Daoy (cell line): ENCODE measurements around the gene PTGR3. TPM values are rescaled to one million over a fixed set of nuclear protein-coding genes. Genes with fewer than 3 reads are reported as not detected.
A peak's percentile ranks its signal among the peaks of the same experiment; 100 is the strongest.

Experiments used
- DNase-seq: peaks from one replicate; pipeline ENCODE4 v3.0.0-alpha.2; 2015; ENCODE audit warnings: low read depth
- total RNA-seq: library from RNA; depleted of rRNA; stranded (reverse); fragments of >200 nt; shearing (Covaris generic); gene quantifications from 2 replicates; pipeline ENCODE4 v1.2.3, GENCODE V29; 2014; rRNA removed

Gene PTGR3, protein sequence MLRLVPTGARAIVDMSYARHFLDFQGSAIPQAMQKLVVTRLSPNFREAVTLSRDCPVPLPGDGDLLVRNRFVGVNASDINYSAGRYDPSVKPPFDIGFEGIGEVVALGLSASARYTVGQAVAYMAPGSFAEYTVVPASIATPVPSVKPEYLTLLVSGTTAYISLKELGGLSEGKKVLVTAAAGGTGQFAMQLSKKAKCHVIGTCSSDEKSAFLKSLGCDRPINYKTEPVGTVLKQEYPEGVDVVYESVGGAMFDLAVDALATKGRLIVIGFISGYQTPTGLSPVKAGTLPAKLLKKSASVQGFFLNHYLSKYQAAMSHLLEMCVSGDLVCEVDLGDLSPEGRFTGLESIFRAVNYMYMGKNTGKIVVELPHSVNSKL
- 3.6 and 7.6 TPM in 2 replicates for total RNA-seq

DNA sequence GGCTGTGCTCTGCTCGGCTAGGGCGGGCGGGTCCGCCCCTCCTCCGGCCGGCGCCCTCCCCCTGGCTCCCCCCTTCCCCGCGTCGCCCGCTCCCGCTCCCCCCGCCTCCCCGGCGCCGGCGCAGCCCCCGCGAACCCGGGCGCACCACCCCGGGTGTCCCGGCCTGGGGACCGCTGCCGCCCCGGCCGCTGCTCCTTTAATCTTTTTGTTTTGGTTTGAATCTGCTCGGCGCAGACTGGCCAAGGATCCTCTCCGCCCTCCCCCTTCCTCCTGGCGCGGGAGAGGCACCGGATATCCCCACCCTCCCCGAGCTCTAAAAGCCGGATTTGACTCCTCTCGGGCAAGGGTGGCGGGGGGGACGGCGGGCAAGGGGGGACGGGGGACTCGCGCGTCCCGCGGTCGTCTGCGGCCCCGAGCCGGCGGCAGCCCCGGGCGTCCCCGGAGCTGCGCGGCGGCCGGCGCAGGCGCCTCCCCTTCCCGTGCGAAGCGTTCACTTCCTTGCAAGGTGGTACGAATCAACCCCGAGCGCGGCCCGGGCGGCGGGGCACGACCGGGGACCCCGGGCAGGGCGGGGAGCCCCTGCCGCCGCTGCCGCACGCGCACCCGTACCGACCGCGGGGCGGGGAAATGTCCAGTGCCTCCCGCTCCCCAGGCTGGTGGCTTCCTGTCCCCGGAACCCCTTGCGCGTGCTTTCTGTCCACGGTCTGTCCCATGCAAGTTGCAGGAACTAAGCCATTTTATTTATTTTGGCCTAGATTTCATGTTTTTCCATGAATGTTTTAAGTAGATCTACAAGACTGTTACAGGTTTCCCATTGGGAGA lies at the start of gene PTGR3:
PTGR3 (minus strand) TSS at position 11 of the 822 bp plus-strand sequence. CDS start 81 bp downstream, outside the sequence.
- DNase-seq = peak; percentile 87

DNA sequence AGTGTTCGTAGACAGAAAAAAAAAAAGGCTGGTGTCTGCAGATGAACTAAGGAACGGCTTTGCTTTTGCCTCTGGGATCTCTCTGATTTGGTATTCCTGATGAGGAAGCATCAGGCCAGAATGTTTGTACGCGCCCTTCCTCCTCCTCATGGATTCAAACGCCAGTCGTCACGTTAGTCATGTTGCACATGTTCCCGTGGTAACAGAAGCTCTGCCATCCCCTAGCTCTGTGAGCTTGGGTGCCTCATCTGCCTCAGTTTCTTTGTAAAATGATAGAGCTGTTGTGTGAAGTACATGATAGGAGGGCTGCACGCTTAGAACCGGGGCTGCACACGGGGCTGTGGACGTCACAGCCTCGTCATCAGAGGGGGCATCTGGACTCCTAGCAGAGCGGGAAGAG lies 48.7 kb upstream of the PTGR3 start:
- no peak for DNase-seq

GRCh38 chr18:75256376-75256775 lies 47.4 kb upstream of the PTGR3 start:
- no peak for DNase-seq

DNA sequence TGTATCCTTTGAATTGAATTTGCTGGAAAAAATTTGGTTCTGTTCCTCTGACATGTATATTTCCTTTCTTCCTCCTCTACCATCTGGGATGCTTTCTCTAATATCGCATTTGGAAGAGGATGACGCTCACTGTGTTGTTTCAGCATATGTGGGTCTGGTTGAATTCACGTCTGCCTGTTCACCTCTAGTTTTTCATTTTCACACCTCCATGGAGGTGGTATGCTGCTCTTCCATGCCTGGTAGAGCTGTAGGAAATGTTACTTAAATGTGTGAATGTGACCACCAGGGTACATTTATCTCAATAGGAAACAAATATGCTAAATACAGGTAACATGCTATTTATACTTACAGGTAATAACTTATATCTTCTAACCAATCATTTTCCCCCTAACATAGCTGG lies 46.2 kb upstream of the PTGR3 start:
- DNase-seq = no peak

DNA sequence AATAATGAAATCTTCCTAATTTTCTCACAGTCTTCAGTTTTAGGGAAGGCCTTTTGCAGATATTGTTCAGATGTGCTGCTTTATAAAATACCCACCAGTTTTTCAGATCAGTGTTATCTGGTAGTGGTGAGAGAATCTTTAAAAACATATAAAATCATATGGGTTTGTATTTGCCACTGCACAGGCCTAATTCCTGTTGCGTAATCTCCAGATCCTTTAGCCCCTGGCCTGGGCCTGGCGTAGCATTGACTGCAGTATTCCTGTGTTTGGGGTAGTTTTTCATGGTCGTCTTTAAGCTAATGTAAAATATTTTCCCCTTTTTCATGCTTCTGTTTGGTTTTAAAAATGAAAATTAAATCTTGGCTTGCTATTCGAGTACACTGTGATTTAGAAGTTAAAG lies 44.8 kb upstream of the PTGR3 start:
- DNase-seq = no peak

DNA sequence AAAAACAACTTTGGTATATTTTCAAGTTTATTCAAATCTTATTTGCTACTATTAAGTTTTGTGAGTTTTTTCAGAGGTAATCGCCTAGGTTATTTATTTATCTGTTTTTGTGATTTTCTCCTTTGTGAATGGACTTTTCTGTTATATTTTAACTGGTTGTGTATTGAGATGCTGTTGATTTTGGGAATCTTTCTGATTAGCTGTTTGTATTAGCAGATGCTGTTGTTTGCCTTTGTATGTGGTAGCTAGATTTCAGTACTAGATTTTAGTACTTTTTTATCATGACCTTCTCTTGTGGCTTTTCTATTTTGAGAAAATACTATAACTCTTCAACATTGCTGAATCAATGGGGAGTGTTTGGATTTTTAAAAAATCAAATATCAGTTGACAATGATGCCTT lies 44.1 kb upstream of the PTGR3 start:
- no peak for DNase-seq

GRCh38 chr18:75252136-75252535 lies 43.2 kb upstream of the PTGR3 start:
- DNase-seq = no peak

DNA sequence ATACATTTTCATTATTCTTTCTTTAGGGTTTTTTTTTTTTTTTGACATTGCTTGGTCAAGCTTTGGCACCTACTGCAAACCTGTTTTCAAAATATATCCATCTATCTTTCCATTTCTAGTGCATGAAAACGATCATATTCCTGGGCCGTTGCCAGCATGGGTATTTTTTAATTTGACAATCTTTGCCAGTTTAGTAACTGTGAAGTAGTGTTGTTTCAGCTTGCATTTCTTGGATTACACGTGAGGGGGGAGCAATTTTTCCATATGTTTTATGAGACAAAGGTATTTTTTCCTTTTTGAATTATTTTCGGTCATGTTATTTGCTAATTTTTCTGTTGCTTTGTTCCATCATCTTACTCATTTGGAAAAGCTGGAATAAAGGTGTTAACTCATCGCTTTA lies 42.5 kb upstream of the PTGR3 start:
- no peak for DNase-seq

GRCh38 chr18:75250471-75250821 lies 41.5 kb upstream of the PTGR3 start:
- no peak for DNase-seq

DNA sequence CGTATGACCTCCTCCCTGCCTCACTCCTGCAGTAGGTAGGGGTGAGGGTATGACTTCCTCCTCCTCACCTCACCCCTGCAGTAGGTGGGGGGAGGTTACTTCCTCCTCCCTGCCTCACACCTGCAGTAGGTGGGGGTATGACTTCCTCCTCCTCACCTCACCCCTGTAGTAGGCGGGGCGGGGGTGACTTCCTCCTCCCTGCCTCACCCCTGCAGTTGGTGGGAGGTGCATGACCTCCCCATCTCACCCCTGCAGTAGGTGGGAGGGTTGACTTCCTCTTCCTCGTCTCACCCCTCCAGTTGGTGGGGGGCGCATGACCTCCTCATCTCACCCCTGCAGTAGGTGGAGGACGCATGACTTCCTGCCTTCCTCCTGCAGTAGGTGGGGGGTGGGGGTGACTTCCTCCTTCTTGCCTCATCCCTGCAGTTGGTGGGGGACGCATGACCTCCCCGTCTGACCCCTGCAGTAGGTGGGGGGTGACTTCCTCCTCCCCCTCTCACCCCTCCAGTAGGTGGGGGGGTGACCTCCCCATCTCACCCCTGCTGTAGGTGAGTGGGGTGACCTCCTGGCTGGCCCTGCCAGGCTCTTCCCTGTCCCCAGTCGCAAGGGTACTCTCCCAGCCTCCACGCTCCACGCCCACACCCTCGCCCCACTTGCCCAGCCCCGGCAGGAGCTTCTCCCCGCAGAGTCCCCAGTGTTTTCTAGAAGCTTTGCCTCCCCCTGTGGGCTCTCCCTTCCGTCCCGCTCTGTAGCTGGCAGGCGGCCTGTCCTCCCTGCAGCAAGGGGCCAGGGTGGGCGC lies 40.9 kb upstream of the PTGR3 start:
- no peak for DNase-seq

DNA sequence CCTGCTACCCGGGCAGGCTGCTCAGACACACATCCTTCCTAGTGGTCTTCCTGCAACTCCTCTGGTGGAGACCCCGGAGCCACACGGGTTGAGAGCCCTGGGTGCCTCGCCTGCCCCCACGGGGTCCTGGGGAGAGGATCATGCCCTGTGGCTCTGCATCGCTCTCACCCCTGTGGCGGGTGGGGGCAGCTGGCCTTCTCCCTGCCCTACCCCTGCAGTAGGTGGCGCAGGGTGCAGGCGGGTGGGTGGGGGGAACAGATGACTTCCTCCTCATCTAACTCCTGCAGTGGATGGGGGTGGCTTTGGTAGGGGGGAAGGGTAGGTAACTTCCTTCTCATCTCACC lies 40.2 kb upstream of the PTGR3 start:
- DNase-seq = no peak

DNA sequence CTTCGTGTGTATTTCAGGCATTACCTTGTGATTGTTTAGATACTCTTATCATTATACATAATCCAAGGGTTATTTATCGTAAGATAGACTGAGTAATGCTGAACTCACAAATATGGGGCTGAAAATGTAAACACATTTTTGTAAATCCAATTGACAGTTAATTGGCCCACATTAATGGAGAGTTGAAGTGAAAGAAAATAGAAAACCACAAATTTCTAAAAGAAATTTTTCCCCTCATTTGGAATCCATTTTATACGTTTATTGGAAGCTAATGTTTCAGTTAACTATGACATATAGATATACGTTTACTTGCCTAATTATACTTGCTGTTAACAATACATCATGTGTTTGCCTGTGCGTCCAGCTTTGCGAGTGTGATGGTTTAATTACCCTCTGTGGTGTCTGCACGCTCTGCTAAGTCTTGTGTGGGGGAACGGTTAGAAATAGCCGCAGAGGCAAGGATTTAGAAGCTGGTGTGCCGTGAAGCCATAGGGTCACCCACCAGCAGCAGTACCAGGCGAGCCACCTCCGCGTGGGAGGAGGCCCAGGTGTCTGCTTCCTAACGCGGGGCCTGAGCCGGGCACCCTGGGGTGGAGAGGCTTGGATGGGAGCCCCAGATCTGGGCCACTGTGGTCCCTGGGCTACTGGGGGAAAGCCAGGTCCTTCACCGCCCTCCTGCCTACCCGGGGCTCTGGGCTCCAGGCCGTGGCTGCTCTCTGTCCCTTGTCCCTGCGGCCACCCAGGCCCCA lies 39.7 kb upstream of the PTGR3 start:
- DNase-seq = no peak

DNA sequence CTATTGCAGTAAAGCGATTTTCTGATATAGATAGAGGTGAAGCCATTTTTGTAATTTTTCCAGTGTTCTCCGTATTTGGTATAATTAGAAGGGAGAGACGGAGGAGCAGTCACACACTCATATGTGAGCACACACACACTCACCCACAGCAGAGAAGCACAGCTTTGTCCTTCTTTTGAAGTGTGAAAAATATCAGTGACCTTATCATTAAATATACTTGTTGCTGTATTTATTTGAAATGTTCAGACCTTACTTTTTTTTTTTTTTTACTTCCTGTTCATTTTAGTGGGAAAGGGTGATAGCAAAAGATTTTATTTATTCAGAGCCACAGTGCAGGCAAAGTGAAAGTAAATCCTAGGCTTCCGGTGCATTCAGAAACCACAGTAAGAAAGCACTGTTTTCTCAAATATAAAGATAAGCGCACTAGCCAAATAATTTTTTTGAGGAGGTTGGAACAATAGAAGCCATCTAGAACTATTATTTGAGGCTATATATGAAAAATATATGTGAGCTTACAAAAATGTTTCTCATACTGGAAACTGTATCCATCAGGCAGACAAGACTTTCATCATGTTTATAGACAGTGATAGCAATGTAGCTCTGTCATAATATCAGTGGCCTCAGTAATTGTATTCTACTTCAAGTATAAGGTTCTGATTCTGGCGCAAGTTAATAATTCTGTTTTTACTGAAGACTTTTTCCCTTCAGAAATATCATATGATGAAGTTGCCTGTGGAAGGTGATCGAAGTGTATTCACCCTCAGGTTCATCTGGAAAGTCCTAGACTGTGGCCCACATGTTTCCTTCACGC lies 38.9 kb upstream of the PTGR3 start:
- DNase-seq = peak; percentile 36

DNA sequence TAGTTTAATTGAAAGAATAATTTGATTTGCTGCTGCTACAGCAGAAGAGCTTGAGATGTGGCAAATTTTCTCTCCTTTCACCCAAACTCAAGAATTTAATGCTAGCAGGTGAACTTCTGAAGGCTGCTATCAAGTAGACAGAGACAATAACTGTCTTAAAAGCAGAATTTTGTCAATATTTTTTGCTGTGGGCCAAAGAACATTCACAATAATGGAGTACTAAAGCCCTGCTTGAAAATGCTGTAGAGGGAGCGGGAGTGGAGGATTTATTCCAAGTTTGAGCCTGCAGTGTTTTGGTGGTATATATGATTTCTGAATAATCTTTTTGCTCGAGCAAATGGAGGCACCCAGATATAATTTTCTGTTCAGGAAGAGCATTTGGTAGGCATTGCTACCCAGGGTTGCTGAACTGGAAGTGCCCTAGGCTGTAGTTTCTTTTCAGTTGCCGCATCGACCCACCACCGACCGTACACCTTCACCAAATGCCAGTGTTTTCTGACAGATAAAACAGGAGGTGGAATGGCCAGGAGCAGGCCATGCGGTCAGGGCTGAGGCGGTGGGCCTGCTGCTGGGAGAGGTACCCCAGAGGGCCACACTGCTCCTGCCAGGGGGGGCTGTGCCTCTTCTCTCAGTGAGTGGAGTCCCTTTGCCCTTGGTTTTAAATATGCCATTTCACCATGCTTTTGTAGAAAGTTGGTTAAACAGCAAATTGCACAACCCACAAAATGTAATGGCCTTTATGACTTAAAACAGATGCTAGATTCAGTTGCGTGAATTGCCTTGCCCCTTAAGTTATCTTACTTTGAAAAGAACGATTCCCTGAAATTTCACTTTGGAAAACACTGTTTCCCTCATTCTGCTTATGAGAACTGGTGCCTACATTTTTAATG lies 38.0 kb upstream of the PTGR3 start:
- DNase-seq = no peak

- DNase-seq = no peak
These were observed 35.7 kb upstream of the PTGR3 start for GRCh38 chr18:75244351-75245313.

GRCh38 chr18:75241705-75242104 lies 32.8 kb upstream of the PTGR3 start:
- no peak for DNase-seq

- no peak for DNase-seq
These were observed 31.5 kb upstream of the PTGR3 start for GRCh38 chr18:75240433-75240832.

GRCh38 chr18:75238786-75239185 lies 29.8 kb upstream of the PTGR3 start:
- DNase-seq = no peak

GRCh38 chr18:75238100-75238499 lies 29.2 kb upstream of the PTGR3 start:
- no peak for DNase-seq
